Epithelial cell of prostate (primary cell): ENCODE data around the gene CLDN22.
"Not testable (repeated sequence)": the region's sequence is repeated elsewhere in the genome, so short reads cannot be mapped to it uniquely, and the experiment has no call there.

Experiments
- DNase-seq: peaks from one replicate; pipeline ENCODE4 v3.0.0-alpha.2; 2011; ENCODE audit warnings: low read depth, low spot score
- H3K27ac ChIP-seq: fragments of 450-650 bp; 2 replicates; pipeline ENCODE4 v1.5.1; 2017; ENCODE audit warnings: mild to moderate bottlenecking

CLDN22 gene

GRCh38 chr4:183348136-183348535 is 28.1 kb upstream of the CLDN22 start:
- no peak overlapping the region for H3K27ac ChIP-seq
- DNase-seq = no peak

- DNase-seq = no peak
- no peak overlapping the region for H3K27ac ChIP-seq
Measured at GRCh38 chr4:183347566-183347965, 27.5 kb upstream of the CLDN22 start.

- no peak overlapping the region for H3K27ac ChIP-seq
Measured at GRCh38 chr4:183347146-183347545, 27.1 kb upstream of the CLDN22 start.

DNA sequence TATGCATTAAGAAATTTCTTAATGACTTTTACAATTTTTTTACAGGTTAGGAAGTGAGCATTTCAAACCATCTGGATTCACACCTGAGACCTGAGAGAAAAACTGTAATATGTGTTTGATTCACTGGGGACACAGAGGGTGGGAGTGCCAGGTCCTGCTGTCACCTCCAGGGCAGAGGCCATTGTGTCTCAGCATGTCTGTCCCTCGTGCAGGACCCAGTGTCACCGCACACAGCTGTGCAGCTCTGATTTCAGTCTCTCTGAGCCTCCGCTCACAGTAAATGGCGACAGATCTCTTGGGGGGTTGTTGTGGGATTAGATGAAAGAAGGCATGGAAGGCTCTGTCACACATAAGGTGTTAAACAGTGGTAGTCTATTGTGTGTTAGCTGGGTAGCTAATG is 25.2 kb upstream of the CLDN22 start:
- no peak for DNase-seq
- no peak overlapping the region for H3K27ac ChIP-seq

More at GRCh38 chr4:183347146-183347545, 27.1 kb upstream of the CLDN22 start:
- no peak for DNase-seq

GRCh38 chr4:183344523-183345255 is 24.6 kb upstream of the CLDN22 start:
- no peak overlapping the region for H3K27ac ChIP-seq
- DNase-seq = no peak

GRCh38 chr4:183343730-183344129 is 23.7 kb upstream of the CLDN22 start:
- DNase-seq = no peak
- no peak overlapping the region for H3K27ac ChIP-seq

DNA sequence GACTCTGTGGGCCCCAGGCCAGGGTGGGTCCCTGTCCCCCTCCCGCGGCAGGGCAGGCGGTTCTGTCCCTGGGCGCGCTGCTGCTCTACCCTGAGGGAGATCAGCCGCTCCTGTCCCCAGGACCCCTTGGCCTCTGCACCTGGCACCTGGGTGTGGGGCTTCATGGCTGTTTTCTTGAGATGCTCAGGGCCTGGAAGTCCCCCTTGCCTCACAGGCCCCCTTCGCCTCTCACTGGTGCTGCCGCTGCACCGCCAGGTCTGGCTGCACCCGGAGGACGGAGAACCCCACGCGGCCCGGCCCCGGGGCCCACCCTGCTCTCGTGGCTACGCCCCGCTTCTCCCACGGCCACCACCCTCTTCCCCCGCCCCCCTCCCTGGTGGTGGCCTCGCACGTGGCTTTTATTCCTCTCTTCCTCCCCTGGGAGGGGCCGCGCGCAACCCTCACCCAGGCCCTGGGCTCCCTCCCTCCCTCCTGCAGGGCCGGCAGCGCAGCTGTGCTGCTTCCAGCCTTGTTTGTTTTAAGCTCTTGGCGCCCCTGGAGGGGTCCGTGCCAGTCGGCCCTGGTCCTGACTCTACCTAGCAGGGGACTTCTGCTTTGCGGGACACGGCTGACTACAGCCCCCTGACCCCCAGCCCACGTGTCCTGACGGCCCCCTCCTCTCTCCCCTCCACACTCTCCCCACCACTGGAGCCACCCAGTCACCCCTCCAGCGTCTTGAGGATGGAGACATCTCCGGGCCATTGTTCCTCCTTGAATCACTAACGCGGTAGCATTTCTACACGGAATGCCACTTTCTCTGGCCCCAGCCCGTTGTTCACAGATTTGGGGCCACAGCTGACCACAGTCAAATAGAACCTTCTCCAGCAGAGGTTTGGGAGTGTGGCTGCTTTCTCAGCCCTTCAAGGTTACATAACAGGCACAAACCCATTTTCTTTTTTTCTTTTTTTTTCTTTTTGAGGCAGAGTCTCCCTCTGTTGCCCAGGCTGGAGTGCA is 22.8 kb upstream of the CLDN22 start:
- DNase-seq = no peak
- no peak overlapping the region for H3K27ac ChIP-seq

DNA sequence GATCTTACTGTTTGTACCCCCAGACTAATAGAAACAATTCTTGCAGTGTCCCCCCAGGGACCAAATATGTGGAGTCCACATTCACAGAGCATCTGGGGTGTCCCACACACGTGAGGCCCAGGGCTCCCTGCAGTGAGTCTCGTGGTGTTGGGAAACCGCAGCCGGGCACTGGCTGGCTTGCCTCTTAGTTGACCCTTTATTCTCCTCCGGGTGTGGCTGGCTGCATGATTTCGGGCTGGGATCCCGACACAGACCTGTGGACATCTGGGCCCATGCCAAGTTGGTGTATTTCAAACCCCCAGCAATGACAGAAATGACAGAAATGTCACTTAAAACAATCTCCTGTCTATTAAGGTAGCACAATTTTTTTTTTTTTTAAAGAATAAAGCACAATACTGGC is 17.8 kb upstream of the CLDN22 start:
- H3K27ac ChIP-seq = no peak overlapping the region
- DNase-seq = no peak

- no peak for DNase-seq
- no peak overlapping the region for H3K27ac ChIP-seq
Measured at GRCh38 chr4:183337349-183337748, 17.3 kb upstream of the CLDN22 start.

- peak; percentile 76 for DNase-seq
- H3K27ac ChIP-seq = peak overlapping the region; percentile 71
Measured at GRCh38 chr4:183335369-183335940, 15.4 kb upstream of the CLDN22 start.

GRCh38 chr4:183333983-183334382 is 13.9 kb upstream of the CLDN22 start:
- DNase-seq = no peak
- peak overlapping the region; percentile 71 for H3K27ac ChIP-seq

DNA sequence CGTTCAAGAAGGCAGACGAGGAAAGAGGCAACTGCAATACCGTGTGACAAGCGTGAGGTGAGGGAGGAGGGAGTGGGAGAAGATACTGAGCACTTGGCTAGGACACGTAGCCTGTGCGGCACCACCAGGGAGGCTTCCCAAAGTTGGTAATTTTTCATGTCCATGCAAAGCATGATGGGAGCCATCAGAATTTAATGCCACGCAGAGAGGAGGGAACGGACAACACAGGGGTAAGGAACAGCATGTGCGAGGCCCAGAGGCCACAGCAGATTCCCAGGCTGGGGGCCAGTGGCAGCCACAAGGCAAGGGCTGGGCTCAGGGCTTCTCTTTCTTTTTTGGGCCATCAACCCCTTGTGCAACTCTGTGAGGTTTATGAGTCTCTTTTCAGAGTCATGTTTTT is 13.1 kb upstream of the CLDN22 start:
- DNase-seq = no peak
- no peak overlapping the region for H3K27ac ChIP-seq

DNA sequence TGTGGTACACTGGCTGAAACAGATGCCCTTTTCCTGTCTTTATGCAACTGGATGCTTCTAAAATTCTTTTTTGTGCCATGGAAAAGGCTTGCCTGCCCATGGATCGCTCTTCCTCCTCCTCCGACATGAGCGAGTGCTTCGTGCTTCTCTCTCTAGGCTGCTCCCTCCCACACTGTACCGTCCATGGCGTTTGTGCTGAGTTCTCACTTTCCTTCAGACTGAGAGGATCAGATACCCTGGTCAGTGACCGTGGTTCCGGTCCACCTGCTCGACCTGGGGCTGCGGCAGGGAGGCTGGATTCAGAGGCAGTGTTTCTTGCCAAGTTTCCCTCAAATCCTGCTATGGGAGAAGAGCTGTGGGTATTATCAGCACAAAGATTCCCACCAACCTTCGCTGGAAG is 12.4 kb upstream of the CLDN22 start:
- DNase-seq = no peak
- H3K27ac ChIP-seq = no peak overlapping the region

GRCh38 chr4:183330841-183331240 is 10.8 kb upstream of the CLDN22 start:
- DNase-seq = no peak
- H3K27ac ChIP-seq = no peak overlapping the region

GRCh38 chr4:183329954-183330742 is 10.1 kb upstream of the CLDN22 start:
- DNase-seq = no peak
- H3K27ac ChIP-seq = no peak overlapping the region

- DNase-seq = no peak
- H3K27ac ChIP-seq = no peak overlapping the region
Measured at GRCh38 chr4:183329244-183329643, 9.2 kb upstream of the CLDN22 start.

GRCh38 chr4:183328832-183329231 is 8.8 kb upstream of the CLDN22 start:
- H3K27ac ChIP-seq = no peak overlapping the region
- no peak for DNase-seq

DNA sequence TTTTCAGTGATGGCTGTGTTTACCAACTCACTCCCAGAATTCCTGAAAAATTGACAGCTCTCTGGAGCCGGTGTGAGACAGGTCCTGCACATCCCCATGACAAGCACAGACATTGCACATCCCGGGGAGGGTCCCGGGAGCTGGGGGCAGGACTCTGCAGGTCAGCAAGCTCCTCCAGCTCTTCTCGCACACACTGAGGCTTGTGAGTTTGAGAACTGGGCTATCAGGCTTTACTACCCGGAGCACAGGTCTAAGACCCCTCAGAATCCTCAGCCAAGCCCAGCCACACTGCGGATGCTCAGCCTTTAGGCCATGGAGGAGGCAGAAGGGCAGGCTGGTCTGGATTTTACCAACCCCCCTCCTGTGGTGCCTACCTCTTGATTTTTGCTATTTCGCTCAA is 7.8 kb upstream of the CLDN22 start:
- DNase-seq = no peak
- H3K27ac ChIP-seq = no peak overlapping the region

- no peak overlapping the region for H3K27ac ChIP-seq
- DNase-seq = no peak
Measured at GRCh38 chr4:183326853-183327252, 6.8 kb upstream of the CLDN22 start.

DNA sequence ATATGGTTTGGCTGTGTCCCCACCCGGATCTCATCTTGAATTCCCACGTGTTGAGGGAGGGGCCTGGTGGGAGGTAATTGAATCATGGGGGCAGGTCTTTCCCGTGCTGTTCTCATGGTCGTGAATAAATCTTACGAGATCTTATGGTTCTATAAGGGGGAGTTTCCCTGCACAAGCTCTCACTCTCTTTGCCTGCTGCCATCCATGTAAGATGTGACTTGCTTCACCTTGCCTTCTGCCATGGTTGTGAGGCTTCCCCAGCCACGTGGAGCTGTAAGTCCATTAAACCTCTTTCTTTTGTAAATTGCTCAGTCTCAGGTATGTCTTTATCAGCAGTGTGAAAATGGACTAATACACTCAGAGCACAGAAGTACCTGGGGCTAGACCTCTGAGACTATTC is 6.3 kb upstream of the CLDN22 start:
- not testable (repeated sequence) for H3K27ac ChIP-seq, DNase-seq
